GM19467 (cell line): ENCODE measurements around the gene CX3CL1.
"Not testable (repeated sequence)": the region's sequence is repeated elsewhere in the genome, so short reads cannot be mapped to it uniquely, and the experiment has no call there.

Experiments
- ATAC-seq: cut with Tn5 transposase; IDR thresholded peaks from one replicate; pipeline ENCODE4 v1.9.1; 2021; ENCODE audit warnings: mild to moderate bottlenecking, moderate library complexity; ENCODE audit not compliant: unreplicated experiment

CX3CL1 gene

GRCh38 chr16:57381791-57382534, 9.7 kb downstream of the CX3CL1 start:
- ATAC-seq: no peak

GRCh38 chr16:57382535-57383275, 10.4 kb downstream of the CX3CL1 start:
- no peak for ATAC-seq

- no peak for ATAC-seq
Observed at GRCh38 chr16:57383276-57384247, 11.3 kb downstream of the CX3CL1 start.

- no peak for ATAC-seq
Observed at GRCh38 chr16:57384248-57385070, 12.2 kb downstream of the CX3CL1 start.

- no peak for ATAC-seq
Observed at GRCh38 chr16:57385083-57385482, 12.8 kb downstream of the CX3CL1 start.

GRCh38 chr16:57386381-57386951, 14.2 kb downstream of the CX3CL1 start:
- ATAC-seq: no peak

- no peak for ATAC-seq
Observed at GRCh38 chr16:57387598-57388354, 15.5 kb downstream of the CX3CL1 start.

GRCh38 chr16:57388359-57389086, 16.2 kb downstream of the CX3CL1 start:
- no peak for ATAC-seq

- ATAC-seq: no peak
Observed at GRCh38 chr16:57389087-57389468, 16.8 kb downstream of the CX3CL1 start.

GRCh38 chr16:57390636-57391295, 18.5 kb downstream of the CX3CL1 start:
- ATAC-seq: no peak

- ATAC-seq: no peak
Observed at GRCh38 chr16:57391300-57391699, 19.0 kb downstream of the CX3CL1 start.

GRCh38 chr16:57391708-57392107, 19.4 kb downstream of the CX3CL1 start:
- ATAC-seq: no peak

GRCh38 chr16:57392694-57393093, 20.4 kb downstream of the CX3CL1 start:
- no peak for ATAC-seq

GRCh38 chr16:57394444-57394843, 22.2 kb downstream of the CX3CL1 start:
- ATAC-seq: no peak

GRCh38 chr16:57395026-57395425, 22.7 kb downstream of the CX3CL1 start:
- no peak for ATAC-seq

- no peak for ATAC-seq
Observed at GRCh38 chr16:57396786-57397185, 24.5 kb downstream of the CX3CL1 start.

- not testable (repeated sequence) for ATAC-seq
Observed at GRCh38 chr16:57397493-57397892, 25.2 kb downstream of the CX3CL1 start.
